Measurements from ENCODE around the gene TMOD3.

DNA sequence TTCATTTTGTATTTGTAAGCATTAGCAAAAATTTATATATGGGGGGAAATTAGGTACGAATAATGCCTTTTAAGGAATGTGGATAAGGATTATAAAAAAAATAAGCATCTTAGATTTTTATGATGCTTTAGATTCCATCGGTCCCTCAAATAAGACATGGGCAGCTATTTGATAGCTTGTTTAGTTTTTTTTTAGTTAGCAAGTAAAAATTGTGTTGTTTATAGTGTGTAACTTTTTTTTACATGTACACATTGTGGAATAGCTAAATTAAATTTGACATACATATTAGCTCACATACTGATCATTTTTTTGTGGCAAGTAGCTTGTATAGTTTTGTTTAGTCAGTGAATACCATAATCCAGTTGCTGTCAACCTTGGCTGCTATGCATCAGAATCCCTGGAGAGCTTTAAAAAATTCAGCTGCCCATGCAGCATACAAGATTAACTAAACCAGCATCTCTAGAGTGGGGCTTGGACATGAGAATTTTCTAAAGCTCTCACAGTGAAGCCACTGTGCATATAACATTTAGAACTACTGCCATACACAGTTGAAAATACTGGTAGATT, 53.9 kb downstream of the TMOD3 start:
- TF ChIP-seq, protein P1, sequence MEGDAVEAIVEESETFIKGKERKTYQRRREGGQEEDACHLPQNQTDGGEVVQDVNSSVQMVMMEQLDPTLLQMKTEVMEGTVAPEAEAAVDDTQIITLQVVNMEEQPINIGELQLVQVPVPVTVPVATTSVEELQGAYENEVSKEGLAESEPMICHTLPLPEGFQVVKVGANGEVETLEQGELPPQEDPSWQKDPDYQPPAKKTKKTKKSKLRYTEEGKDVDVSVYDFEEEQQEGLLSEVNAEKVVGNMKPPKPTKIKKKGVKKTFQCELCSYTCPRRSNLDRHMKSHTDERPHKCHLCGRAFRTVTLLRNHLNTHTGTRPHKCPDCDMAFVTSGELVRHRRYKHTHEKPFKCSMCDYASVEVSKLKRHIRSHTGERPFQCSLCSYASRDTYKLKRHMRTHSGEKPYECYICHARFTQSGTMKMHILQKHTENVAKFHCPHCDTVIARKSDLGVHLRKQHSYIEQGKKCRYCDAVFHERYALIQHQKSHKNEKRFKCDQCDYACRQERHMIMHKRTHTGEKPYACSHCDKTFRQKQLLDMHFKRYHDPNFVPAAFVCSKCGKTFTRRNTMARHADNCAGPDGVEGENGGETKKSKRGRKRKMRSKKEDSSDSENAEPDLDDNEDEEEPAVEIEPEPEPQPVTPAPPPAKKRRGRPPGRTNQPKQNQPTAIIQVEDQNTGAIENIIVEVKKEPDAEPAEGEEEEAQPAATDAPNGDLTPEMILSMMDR (conservative IDR thresholded peaks at IDR 0.05; ENCODE audit: low read depth in 2 of 2), result no peak
- TF ChIP-seq EZH2 (IDR thresholded peaks at IDR 0.05; ENCODE audit: low read depth, unreplicated experiment), result no peak
- no peak for TF ChIP-seq POLR2AphosphoS5 (IDR thresholded peaks at IDR 0.05; ENCODE audit: low read depth)
- no peak for TF ChIP-seq CREB1 (CRISPR knock-in tag; IDR thresholded peaks at IDR 0.05; ENCODE audit: low read depth)
- TF ChIP-seq EZH2phosphoT487 (IDR thresholded peaks at IDR 0.05; ENCODE audit: unreplicated experiment), result no peak
- TF ChIP-seq, protein P2, sequence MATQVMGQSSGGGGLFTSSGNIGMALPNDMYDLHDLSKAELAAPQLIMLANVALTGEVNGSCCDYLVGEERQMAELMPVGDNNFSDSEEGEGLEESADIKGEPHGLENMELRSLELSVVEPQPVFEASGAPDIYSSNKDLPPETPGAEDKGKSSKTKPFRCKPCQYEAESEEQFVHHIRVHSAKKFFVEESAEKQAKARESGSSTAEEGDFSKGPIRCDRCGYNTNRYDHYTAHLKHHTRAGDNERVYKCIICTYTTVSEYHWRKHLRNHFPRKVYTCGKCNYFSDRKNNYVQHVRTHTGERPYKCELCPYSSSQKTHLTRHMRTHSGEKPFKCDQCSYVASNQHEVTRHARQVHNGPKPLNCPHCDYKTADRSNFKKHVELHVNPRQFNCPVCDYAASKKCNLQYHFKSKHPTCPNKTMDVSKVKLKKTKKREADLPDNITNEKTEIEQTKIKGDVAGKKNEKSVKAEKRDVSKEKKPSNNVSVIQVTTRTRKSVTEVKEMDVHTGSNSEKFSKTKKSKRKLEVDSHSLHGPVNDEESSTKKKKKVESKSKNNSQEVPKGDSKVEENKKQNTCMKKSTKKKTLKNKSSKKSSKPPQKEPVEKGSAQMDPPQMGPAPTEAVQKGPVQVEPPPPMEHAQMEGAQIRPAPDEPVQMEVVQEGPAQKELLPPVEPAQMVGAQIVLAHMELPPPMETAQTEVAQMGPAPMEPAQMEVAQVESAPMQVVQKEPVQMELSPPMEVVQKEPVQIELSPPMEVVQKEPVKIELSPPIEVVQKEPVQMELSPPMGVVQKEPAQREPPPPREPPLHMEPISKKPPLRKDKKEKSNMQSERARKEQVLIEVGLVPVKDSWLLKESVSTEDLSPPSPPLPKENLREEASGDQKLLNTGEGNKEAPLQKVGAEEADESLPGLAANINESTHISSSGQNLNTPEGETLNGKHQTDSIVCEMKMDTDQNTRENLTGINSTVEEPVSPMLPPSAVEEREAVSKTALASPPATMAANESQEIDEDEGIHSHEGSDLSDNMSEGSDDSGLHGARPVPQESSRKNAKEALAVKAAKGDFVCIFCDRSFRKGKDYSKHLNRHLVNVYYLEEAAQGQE (IDR thresholded peaks at IDR 0.05; ENCODE audit: unreplicated experiment), result no peak
- TF ChIP-seq STAT1 (IDR thresholded peaks at IDR 0.05; ENCODE audit: unreplicated experiment), result no peak

Data from GM23338 (cell line).